Breast epithelium (tissue), 3 donors: ENCODE measurements around the gene ADRM1.

Experiments
- POLR2A ChIP-seq: fragments of 450-650 bp; IDR thresholded peaks from one replicate; pipeline ENCODE4 v1.6.1; 2016; ENCODE audit warnings: antibody characterized with exemption, mild to moderate bottlenecking, moderate library complexity
- POLR2AphosphoS5 ChIP-seq, 3 donors: sonication (generic); formaldehyde crosslinking; IDR thresholded peaks; one replicate each; pipeline ENCODE4 v1.6.1; 2017; ENCODE audit warnings: antibody characterized with exemption in 3 of 3
- TF ChIP-seq, protein P1 (sequence below), 3 donors: fragments of 450-650 bp; IDR thresholded peaks; one replicate each; pipeline ENCODE4 v1.5.1; 2016 to 2017; ENCODE audit warnings: antibody characterized with exemption in 3 of 3, mild to moderate bottlenecking in 3 of 3, moderate library complexity in 3 of 3

GRCh38 chr20:62330576-62331317 is 27.9 kb downstream of the ADRM1 start:
- TF ChIP-seq, protein P1, sequence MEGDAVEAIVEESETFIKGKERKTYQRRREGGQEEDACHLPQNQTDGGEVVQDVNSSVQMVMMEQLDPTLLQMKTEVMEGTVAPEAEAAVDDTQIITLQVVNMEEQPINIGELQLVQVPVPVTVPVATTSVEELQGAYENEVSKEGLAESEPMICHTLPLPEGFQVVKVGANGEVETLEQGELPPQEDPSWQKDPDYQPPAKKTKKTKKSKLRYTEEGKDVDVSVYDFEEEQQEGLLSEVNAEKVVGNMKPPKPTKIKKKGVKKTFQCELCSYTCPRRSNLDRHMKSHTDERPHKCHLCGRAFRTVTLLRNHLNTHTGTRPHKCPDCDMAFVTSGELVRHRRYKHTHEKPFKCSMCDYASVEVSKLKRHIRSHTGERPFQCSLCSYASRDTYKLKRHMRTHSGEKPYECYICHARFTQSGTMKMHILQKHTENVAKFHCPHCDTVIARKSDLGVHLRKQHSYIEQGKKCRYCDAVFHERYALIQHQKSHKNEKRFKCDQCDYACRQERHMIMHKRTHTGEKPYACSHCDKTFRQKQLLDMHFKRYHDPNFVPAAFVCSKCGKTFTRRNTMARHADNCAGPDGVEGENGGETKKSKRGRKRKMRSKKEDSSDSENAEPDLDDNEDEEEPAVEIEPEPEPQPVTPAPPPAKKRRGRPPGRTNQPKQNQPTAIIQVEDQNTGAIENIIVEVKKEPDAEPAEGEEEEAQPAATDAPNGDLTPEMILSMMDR (IDR thresholded peaks at IDR 0.05), result no peak
- TF ChIP-seq POLR2A, result no peak
- no peak for TF ChIP-seq POLR2AphosphoS5 (IDR thresholded peaks at IDR 0.05)
